Left ventricle myocardium superior (tissue), 1 donor: ENCODE data around the gene MYH14. TPM values are rescaled to one million over a fixed set of nuclear protein-coding genes. Genes with fewer than 3 reads are reported as not detected.

Source experiments
- ATAC-seq: fragments of 200-7000 bp; cut with Tn5 transposase; one replicate; pipeline ENCODE4 v1.9.1; 2020; ENCODE audit warnings: mild to moderate bottlenecking, moderate library complexity
- DNase-seq: peaks from one replicate; pipeline ENCODE4 v3.0.0-alpha.2; 2020
- intact Hi-C: fragments of 100-400 bp; cut with micrococcal nuclease; formaldehyde crosslinking; loops from one replicate; pipeline ENCODE4 v1.11.0; 2022
- total RNA-seq: library from RNA; stranded (reverse); fragmentation: NEBNext Ultra II Directional; extraction: Animal tissue kit (Norgen Biotek cat#: 25700); gene quantifications from one replicate; pipeline ENCODE4 v1.2.1, GENCODE V29; 2021
- donor health status: DM: no; HTN: yes; CAD: no; lungs with severe emphysema.

MYH14 gene
- total RNA-seq, 1 donor from 2014 or later = 131 TPM

DNA sequence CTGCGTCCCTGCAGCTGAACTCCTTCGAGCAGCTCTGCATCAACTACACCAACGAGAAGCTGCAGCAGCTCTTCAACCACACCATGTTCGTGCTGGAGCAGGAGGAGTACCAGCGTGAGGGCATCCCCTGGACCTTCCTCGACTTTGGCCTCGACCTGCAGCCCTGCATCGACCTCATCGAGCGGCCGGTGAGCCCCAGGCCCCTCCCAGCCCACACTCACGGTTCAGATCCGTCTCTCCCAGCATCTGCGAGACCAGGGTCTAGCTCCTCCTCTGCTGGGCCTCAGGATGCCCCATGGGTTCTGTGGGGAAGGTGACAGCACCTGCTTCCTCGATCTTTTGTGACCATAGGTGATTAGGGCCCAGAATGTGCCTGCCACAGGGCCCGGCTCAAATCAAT is 46.2 kb downstream of the MYH14 start:
- ATAC-seq = no peak
- no peak for DNase-seq
- intact Hi-C loops = no loop called here

DNA sequence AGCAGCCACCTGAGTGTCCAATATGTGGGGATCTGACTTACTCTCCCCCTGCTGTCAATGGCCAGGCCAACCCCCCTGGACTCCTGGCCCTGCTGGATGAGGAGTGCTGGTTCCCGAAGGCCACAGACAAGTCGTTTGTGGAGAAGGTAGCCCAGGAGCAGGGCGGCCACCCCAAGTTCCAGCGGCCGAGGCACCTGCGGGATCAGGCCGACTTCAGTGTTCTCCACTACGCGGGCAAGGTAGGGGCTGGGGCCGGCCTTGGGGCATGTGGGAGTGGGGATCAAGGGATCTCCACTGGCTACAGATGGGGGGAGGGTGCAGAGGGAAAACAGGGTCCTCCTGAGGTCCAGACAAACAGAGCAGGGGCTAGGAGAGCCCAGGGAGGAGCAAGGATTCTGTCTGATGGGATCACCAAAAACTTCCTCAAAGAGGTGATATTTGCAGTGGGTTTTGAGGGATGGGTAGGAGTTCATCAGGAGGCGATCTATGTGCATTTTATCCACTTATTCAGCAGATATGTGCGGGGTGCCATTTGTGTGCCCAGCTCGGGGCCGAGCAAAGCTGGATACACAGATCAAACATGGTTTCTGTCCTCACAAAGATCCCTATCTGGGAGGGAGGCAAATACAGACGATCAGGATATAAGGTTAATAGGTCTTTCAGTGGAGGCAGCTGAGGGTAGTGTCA is 47.2 kb downstream of the MYH14 start:
- intact Hi-C loops = no loop called here
- ATAC-seq = no peak
- no peak for DNase-seq

DNA sequence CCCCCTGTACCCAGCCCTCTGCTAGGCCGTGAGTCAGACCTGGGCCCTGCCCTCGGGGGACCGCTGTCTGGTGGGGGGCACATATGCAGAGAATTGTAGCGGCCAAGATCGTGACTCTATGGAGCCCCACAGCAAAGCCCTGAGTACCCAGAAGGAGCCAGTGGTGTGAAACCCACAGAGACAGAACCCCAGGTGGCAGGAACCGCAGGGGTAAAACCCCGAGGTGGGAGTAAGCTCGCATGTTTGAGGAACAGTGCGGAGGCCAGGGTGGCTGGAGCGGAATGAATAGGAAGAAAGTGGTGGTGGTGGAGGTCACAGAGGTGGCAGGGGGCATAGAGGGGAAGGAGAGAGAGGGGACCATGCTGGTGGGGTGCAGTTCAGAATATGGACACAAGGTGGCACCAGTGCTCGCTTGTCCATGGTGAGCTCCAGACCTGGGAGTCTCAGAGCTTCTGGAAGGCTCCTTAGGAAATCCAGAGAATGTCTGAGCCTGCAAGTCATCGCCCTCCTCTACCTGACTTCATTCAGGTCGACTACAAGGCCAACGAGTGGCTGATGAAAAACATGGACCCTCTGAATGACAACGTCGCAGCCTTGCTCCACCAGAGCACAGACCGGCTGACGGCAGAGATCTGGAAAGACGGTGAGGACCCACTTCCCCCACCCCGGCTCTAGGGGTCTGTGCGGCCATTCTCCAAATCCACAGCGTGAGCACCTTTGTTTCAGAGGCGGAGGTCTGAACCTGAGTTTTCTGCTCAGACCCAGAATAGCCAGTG is 48.9 kb downstream of the MYH14 start:
- DNase-seq = no peak
- intact Hi-C loops = no loop called here
- ATAC-seq = peak; percentile 32

DNA sequence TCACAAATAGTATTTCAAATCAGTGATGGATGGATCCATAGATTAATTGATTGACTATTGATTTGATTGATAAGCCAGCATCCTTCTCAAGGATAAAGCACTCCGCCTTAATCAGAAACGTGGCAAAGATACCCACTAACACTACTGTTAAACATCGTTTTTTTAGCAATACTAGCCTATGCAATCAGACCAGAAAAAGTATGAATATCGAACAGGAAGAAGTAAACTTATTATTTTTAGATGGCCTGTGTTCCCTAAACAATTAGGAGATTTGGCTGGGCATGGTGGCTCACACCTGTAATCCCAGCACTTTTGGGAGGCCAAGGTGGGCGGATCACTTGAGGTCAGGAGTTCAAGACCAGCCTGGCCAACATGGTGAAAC is 49.5 kb downstream of the MYH14 start:
- intact Hi-C loops = no loop called here
- no peak for ATAC-seq
- no peak for DNase-seq

DNA sequence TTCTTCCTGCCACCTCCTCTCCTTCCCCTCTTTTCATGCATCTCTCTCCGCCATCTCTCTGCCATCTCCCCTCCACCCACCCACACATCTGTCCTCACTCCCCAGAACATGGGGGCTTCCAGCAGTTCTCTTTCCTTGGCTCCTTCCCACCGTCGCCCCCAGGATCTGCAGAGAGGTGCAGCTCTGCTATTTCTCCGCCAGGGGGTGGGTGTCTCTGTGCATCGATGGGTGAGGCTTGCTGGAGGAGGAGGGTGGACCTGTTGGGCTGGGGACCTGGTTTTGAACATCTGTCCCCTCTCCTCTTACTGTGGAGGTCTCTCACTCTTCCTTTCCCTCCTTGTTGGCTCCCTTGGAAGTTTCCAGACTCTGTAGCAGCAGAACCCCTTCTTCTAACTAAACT is 51.7 kb downstream of the MYH14 start:
- intact Hi-C loops = no loop called here
- DNase-seq = no peak
- no peak for ATAC-seq

DNA sequence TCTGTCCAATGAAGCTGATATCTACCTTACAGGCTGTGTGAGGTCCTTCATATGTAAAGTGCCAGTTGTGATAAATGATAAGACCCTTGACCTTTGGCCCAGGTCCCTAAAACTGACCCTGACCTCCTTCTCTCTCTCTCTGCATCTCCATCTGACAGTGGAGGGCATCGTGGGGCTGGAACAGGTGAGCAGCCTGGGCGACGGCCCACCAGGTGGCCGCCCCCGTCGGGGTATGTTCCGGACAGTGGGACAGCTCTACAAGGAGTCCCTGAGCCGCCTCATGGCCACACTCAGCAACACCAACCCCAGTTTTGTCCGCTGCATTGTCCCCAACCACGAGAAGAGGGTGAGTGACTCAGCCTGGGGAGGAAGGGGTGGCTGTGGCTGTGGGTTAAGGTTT is 53.7 kb downstream of the MYH14 start:
- no peak for ATAC-seq
- intact Hi-C loops = no loop called here

DNA sequence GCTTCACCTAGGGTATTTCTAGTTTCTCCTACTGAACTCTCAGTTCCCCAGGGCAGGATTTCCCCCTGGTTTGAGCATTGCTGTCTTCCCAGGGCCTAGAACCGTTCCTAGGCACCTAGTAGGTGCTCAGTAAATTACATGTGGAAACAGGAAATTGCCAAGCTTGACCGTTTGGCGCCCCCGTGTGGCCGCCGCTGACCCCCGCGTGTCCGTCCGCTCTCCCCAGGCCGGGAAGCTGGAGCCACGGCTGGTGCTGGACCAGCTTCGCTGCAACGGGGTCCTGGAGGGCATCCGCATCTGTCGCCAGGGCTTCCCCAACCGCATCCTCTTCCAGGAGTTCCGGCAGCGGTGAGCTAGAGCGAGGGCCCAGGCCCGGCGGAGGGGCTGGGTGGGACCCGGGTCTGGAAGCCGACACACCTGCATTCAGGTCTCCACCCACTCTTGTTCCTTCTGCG is 55.5 kb downstream of the MYH14 start:
- ATAC-seq = no peak
- peak; percentile 51 for DNase-seq
- intact Hi-C loops = no loop called here

More for the DNA sequence above, 53.7 kb downstream of the MYH14 start:
- DNase-seq = no peak

DNA sequence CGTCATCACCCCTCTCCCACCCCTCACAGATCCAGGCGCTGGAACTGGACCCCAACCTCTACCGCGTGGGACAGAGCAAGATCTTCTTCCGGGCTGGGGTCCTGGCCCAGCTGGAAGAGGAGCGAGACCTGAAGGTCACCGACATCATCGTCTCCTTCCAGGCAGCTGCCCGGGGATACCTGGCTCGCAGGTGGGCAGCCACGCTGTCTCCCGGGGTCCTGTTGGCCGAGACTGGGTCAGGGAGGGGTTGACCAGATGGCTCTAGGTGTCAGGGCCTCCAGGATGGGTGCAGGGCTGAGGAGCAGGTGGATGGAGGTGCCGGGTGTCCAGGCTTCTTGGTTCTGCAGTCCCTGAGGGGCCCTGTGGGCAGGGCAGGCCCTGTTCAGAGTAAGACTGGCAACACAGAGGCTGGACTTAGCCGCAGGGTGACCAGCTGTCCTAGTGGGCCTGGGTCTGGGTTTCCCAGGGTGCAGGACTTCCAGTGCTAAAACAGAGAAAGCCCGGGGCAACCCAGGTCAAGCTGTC is 58.1 kb downstream of the MYH14 start:
- no peak for ATAC-seq
- intact Hi-C loops = no loop called here
- DNase-seq = no peak

DNA sequence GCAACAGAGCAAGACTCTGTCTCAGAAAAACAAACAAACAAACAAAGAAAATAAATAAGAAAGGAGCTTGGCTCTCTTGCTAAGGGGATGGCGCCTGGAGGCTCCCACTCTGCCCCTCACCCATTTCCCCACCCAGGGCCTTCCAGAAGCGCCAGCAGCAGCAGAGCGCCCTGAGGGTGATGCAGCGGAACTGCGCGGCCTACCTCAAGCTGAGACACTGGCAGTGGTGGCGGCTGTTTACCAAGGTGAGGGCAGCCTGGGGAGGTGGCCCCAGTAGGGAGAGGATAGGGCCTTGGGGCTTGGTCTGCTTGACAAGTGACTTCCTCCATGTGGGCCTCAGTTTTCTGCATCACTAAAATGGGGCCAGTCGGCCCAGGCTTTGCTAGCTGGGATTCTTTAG is 59.8 kb downstream of the MYH14 start:
- DNase-seq = no peak
- intact Hi-C loops = no loop called here
- ATAC-seq = no peak

DNA sequence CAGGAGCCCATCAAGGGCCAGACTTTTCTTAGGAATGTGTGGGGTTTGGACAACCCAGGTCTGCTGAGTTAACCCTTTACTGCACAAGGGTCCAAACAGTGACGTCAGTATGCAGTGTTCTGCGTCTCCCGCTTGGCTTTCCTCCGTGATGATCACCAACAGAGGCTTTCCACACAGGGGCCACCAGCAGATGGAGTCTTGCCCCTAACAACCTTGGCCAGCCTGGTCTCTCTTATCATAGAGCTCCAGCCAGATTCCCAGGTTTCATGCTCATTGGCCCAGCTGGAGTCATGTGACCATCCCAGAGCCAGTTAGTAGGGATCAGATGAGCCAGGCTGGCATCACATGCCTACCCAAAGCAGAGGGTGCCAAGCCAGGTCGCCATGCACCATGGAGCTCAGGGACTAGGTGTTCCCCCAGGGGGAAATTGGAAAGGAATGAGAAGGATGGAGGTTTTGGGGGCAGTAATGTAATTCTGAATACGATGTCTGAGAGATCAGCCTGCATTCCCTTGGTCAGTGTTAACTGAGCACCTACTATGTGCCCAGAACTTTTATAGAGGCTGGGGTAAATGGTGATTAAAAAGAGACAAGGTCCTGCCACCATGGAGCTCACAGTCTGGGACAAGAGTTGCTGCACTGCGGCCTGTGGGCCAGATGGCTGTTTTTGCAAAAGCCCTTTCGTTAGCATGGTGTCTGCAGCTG is 61.2 kb downstream of the MYH14 start:
- ATAC-seq = peak; percentile 29
- intact Hi-C loops = no loop called here

DNA sequence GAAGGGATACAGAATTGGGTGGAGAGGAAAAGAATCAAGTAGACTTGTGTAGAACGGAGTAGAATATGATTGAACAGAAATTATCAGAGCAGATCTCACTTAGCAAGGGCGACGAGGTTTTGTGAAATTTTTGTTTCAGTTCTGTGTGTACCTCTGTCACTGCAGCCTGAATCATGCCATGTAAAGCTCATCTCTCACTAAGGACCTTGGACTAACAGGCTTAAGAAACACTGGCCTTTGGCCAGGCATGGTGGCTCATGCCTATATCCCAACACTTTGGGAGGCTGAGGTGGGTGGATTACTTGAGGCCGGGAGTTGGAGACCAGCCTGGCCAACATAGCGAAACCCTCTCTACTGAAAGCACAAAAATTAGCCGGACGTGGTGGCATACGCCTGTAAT is 62.6 kb downstream of the MYH14 start:
- intact Hi-C loops = no loop called here
- ATAC-seq (no peak), DNase-seq (no peak)

More for the DNA sequence above, 61.2 kb downstream of the MYH14 start:
- no peak for DNase-seq

DNA sequence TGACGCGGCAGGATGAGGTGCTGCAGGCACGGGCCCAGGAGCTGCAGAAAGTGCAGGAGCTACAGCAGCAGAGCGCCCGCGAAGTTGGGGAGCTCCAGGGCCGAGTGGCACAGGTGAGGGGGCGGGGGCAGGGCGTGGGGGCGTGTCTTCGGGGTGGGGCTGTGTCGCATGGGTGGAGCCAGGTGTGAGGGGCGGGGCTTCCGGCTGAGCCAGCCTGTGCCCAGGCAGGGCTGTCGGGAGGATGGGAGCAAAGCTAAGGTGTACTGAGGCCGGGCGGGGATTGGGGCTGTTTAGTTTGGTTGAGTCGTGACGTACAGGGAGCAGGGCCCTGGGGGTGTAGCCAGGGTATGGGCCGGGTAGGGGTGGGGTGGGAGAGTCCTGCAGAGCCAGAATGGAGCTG is 63.5 kb downstream of the MYH14 start:
- ATAC-seq = peak; percentile 24
- no peak for DNase-seq
- intact Hi-C loops = no loop called here

DNA sequence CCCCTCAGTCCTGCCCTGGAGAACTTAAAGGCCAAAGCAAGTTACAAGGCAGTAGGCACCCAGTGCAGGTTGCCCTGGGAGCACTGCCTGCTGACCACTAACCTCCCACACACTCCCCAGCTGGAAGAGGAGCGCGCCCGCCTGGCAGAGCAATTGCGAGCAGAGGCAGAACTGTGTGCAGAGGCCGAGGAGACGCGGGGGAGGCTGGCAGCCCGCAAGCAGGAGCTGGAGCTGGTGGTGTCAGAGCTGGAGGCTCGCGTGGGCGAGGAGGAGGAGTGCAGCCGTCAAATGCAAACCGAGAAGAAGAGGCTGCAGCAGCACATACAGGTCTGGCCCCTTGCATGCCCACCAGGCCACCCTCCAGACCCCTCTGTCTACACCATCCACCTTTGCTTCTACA is 64.6 kb downstream of the MYH14 start:
- ATAC-seq (no peak), DNase-seq (no peak)
- intact Hi-C loops = no loop called here

DNA sequence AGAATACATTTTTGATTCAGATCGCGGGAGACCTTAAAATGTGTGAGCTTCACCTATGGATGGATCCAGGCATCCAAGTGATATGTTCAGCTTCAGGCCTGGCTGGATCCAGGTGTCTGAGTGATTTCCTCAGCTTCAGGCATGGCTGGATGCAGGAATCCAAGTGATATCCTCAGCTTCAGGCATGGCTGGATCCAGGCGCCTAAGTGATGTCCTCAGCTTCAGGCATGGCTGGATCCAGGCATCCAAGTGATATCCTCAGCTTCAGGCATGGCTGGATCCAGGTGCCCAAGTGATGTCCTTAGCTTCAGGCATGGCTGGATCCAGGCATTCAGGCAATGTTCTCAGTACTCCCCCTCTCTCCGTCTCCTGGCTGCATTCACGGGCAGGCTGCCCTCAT is 65.1 kb downstream of the MYH14 start:
- intact Hi-C loops = no loop called here
- no peak for ATAC-seq

DNA sequence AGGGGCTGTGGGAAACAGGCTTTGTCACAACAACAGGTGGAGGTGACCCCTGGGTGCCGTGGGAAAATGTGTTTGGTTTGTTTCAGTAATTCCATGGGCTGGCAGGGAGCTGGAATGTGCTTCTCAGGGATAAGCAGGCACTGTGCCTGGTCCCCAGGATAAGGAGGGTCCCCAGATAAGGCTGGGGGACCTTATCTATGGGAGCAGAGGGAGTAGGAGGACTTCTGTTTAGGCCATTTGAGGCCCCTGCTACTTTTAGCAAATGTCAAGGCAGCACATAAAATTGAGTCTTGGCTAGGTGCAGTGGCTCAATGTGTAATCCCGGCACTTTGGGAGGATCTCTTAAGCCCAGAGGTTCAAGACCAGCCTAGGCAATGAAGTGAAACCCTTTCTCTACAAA is 66.2 kb downstream of the MYH14 start:
- intact Hi-C loops = no loop called here
- peak; percentile 27 for ATAC-seq

More for the DNA sequence above, 65.1 kb downstream of the MYH14 start:
- no peak for DNase-seq

DNA sequence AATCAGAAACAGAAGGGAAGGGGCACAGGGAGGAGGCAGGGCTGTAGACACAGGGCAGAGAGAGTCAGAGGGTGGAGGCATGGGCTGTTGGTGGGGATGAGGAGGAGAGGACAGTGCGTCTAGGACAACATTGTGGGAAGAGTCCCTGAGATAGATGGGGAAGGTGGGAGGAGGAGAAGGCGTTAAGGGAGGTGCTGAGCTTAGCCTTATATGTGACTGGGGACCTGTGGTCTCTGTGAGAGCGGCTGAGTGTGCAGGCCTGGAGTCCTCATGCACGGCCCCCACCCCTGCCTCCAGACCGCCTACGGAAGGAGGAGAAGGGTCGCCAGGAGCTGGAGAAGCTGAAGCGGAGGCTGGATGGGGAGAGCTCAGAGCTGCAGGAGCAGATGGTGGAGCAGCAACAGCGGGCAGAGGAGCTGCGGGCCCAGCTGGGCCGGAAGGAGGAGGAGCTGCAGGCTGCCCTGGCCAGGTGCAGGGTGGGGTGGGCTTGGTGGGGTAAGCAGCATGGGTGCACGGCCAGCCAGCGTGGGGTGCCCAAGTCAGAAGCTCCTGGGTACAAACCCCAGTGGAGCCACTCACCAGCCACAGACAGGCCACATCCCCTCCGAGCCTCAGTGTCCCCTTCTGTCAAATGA is 69.0 kb downstream of the MYH14 start:
- DNase-seq (no peak), ATAC-seq (no peak)
- intact Hi-C loops = no loop called here

More for the DNA sequence above, 66.2 kb downstream of the MYH14 start:
- no peak for DNase-seq

DNA sequence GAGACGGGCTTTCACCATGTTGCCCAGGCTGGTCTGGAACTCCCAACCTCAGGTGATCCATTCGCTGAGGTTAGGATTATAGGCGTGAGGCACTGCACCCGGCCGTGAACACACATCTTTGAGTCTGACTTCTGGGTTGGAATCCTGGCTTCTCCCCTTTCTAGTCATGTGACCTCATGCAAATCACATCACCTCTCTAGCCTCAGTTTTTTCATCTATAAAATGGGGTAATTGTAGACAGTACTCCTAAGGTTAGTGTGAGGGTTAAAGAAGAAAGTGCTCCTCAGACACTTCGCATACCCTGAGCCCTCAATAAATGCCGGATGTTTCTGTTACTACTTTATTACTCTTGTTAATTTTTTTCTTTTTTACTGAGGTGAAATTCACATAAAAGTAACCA is 70.4 kb downstream of the MYH14 start:
- intact Hi-C loops = no loop called here
- no peak for ATAC-seq

DNA sequence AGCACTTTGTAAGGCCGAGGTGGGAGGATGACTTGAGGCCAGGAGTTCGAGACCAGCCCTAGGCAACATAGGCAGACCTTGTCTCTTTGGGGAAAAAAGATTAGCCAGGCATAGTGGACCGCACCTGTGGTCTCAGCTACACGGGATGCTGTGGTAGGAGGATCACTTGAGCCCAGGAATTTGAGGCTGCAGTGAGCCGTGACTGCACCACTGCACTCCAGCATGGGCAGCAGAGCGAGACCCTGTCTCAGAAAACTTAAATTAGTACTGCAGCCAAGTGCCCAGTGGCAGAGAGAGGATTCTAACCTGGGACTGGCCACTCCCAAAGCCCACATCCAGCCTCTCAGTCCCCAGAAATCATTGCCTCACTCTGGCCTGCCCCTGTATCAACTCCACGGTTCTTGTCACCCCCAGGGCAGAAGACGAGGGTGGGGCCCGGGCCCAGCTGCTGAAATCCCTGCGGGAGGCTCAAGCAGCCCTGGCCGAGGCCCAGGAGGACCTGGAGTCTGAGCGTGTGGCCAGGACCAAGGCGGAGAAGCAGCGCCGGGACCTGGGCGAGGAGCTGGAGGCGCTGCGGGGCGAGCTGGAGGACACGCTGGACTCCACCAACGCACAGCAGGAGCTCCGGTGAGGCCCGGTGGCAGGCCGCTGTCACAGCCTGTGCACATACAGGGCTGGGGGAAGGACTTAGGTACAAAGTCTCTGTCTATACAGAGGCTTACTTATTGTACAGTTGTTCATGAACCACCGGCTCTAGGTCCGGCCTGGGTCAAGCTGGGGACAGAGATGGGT is 72.4 kb downstream of the MYH14 start:
- intact Hi-C loops = no loop called here
- ATAC-seq (no peak), DNase-seq (no peak)

More for the DNA sequence above, 70.4 kb downstream of the MYH14 start:
- DNase-seq = no peak
